Endothelial cell of umbilical vein (primary cell): ENCODE data around the gene TMEM131. TPM values are rescaled to one million over a fixed set of nuclear protein-coding genes. Genes with fewer than 3 reads are reported as not detected.

ENCODE experiments used
- BruUV-seq: library from RNA; stranded (reverse); fragments of 400-500 nt; replicated peaks from 2 replicates; lab custom pipeline; 2021; lab: Mats Ljungman, UMichigan
- CTCF ChIA-PET: fragments of 300-600, 350-600 bp; sonication (Branson Sonifier 250); formaldehyde crosslinking; loops from one replicate; lab custom pipeline; 2021; ENCODE audit warnings: antibody characterized with exemption, inconsistent platforms; lab: Charles Lee
- POLR2A ChIA-PET: fragments of 300-600, 350-600 bp; sonication (Branson Sonifier 250); formaldehyde crosslinking; loops from one replicate; lab custom pipeline; 2021; ENCODE audit warnings: antibody characterized with exemption, inconsistent platforms; lab: Charles Lee
- DNase-seq: peaks from one replicate; pipeline ENCODE4 v3.0.0-alpha.2; 2011; ENCODE audit warnings: low read depth, low spot score
- FAIRE-seq: peaks from 2 replicates; lab custom pipeline; 2011; peaks lifted over from hg19 to GRCh38; lab: Jason Lieb, UNC
- H2AFZ ChIP-seq: 2 replicates; pipeline ENCODE4 v1.6.0; 2012; ENCODE audit warnings: low read depth, low read length, control low read depth, inconsistent platforms
- H3K27ac ChIP-seq: 2 replicates; pipeline ENCODE4 v1.5.1; 2011; ENCODE audit warnings: low read depth, mild to moderate bottlenecking, control low read depth, low read length, moderate library complexity; ENCODE audit not compliant: insufficient read depth
- H3K27me3 ChIP-seq, 2 experiments: 2 replicates each; pipeline versions ENCODE4 v1.6.0 to v1.6.1; 2011; ENCODE audit warnings: low read length in 2 of 2, mixed read lengths in 1 of 2; ENCODE audit not compliant: control insufficient read depth in 2 of 2, insufficient read depth in 2 of 2
- H3K36me3 ChIP-seq, 2 experiments: 2 replicates in 1 of 2; 3 replicates in 1 of 2; pipeline ENCODE4 v1.5.1; 2011; ENCODE audit warnings: low read length in 2 of 2, mild to moderate bottlenecking in 1 of 2, moderate library complexity in 1 of 2; ENCODE audit not compliant: control insufficient read depth in 2 of 2, insufficient read depth in 2 of 2; ENCODE audit errors: extremely low read depth in 1 of 2
- H3K4me1 ChIP-seq: 3 replicates; pipeline ENCODE4 v1.5.1; 2011; ENCODE audit warnings: mild to moderate bottlenecking, low read length; ENCODE audit not compliant: control insufficient read depth, insufficient read depth; ENCODE audit errors: extremely low read depth
- H3K4me2 ChIP-seq: 2 replicates; pipeline ENCODE4 v1.6.1; 2011; ENCODE audit warnings: low read length, control low read depth, mixed read lengths; ENCODE audit not compliant: insufficient read depth
- H3K4me3 ChIP-seq, 3 experiments: fragments of 200-600 bp in 1 of 3; sonication (generic), shearing (Covaris generic) in 1 of 3; replicated peaks in 1 of 3; 2 replicates each; pipeline ENCODE4 v1.5.1; 2011 to 2016; ENCODE audit warnings: control low read depth in 3 of 3, low read length in 3 of 3, mild to moderate bottlenecking in 2 of 3, inconsistent platforms in 1 of 3, low read depth in 1 of 3, moderate library complexity in 1 of 3; ENCODE audit not compliant: insufficient read depth in 1 of 3
- H3K79me2 ChIP-seq: 2 replicates; pipeline ENCODE4 v1.6.0; 2012; ENCODE audit warnings: low read length, inconsistent platforms; ENCODE audit not compliant: control insufficient read depth, insufficient read depth
- H3K9ac ChIP-seq: replicated peaks from 2 replicates; pipeline ENCODE3; 2011; ENCODE audit warnings: low read length, control low read depth; ENCODE audit not compliant: insufficient read depth; ENCODE audit errors: extremely low read depth
- H3K9me1 ChIP-seq: replicated peaks from 3 replicates; pipeline ENCODE4 v1.6.0; 2011; ENCODE audit warnings: mild to moderate bottlenecking, low read length; ENCODE audit not compliant: control insufficient read depth, insufficient read depth; ENCODE audit errors: extremely low read depth
- H3K9me3 ChIP-seq: replicated peaks from 2 replicates; pipeline ENCODE4 v1.5.1; 2012; ENCODE audit warnings: low read length, inconsistent platforms; ENCODE audit not compliant: control insufficient read depth, insufficient read depth
- H4K20me1 ChIP-seq: replicated peaks from 2 replicates; pipeline ENCODE3; 2011; ENCODE audit warnings: mild to moderate bottlenecking, low read length; ENCODE audit not compliant: control insufficient read depth, insufficient read depth; ENCODE audit errors: extremely low read depth
- CTCF ChIP-seq, 2 donors: IDR thresholded peaks; 1 replicate in 1 of 2; 2 replicates in 1 of 2; pipeline ENCODE4 v1.5.1; 2011; ENCODE audit warnings: low read length in 2 of 2, mild to moderate bottlenecking in 2 of 2, moderate library complexity in 2 of 2, control low read depth in 1 of 2, inconsistent platforms in 1 of 2, low read depth in 1 of 2; ENCODE audit not compliant: insufficient read depth in 1 of 2; ENCODE audit errors: extremely low read depth in 1 of 2
- EZH2 ChIP-seq: IDR thresholded peaks from 2 replicates; pipeline ENCODE4 v1.6.1; 2012; ENCODE audit warnings: borderline replicate concordance, low read depth, mild to moderate bottlenecking, moderate library complexity, low read length, inconsistent platforms; ENCODE audit not compliant: severe bottlenecking
- FOS ChIP-seq: IDR thresholded peaks from 2 replicates; pipeline ENCODE4 v1.6.1; 2011; ENCODE audit warnings: mild to moderate bottlenecking, low read length, moderate library complexity, borderline replicate concordance; ENCODE audit not compliant: insufficient read depth
- GATA2 ChIP-seq: IDR thresholded peaks from 2 replicates; pipeline ENCODE4 v1.7.0; 2011; ENCODE audit warnings: low read depth, mild to moderate bottlenecking, moderate library complexity, mixed read lengths, low read length; ENCODE audit not compliant: insufficient read length, insufficient read depth
- JUN ChIP-seq: IDR thresholded peaks from 2 replicates; pipeline ENCODE4 v1.6.1; 2011; ENCODE audit warnings: borderline replicate concordance, low read depth; ENCODE audit not compliant: insufficient read length, insufficient read depth
- MAX ChIP-seq: IDR thresholded peaks from 2 replicates; pipeline ENCODE4 v1.6.1; 2011; ENCODE audit not compliant: insufficient read depth, insufficient read length
- MYC ChIP-seq: IDR thresholded peaks from one replicate; pipeline ENCODE4 v1.6.1; 2011; ENCODE audit warnings: mild to moderate bottlenecking, low read depth, low read length
- POLR2A ChIP-seq: IDR thresholded peaks from 2 replicates; pipeline ENCODE4 v1.6.1; 2012; ENCODE audit warnings: low read depth, mild to moderate bottlenecking, control low read depth, low read length
- POLR2AphosphoS5 ChIP-seq: IDR thresholded peaks from 2 replicates; pipeline ENCODE4 v1.6.1; 2012; ENCODE audit warnings: low read depth, mild to moderate bottlenecking, control low read depth, low read length, moderate library complexity; ENCODE audit not compliant: insufficient read depth
- dilution Hi-C: fragments of 300-500 bp; cut with MboI; formaldehyde crosslinking; loops from one replicate; pipeline ENCODE4 v1.15.0; 2019; ENCODE audit warnings: low sequenced_read_pairs; ENCODE audit not compliant: extremely low pct_ligation_motif_present
- intact Hi-C: fragments of 100-400 bp; cut with micrococcal nuclease; formaldehyde crosslinking; loops from one replicate; pipeline ENCODE4 v1.10.0; 2022
- polyA plus RNA-seq, 4 experiments: library from polyadenylated mRNA; depleted of rRNA in 3 of 4; stranded (reverse) in 3 of 4; unstranded in 1 of 4; fragments of >200 nt; gene quantifications; 2 replicates each; pipeline versions ENCODE4 v1.2.1 to v1.2.3, GENCODE V29; 2011 to 2012; ENCODE audit warnings: missing spikeins in 1 of 4
- total RNA-seq: library from RNA; stranded (reverse); gene quantifications from 2 replicates; pipeline ENCODE4 v1.2.3, GENCODE V29; 2021

TMEM131 gene
- total and polyA plus RNA-seq, 2 donors (not counting 3 experiments of a cell fraction or from before 2014, with no cell fraction given): 12.2 to 28.6 TPM

GRCh38 chr2:97743913-97744312, 251.8 kb downstream of the TMEM131 start:
- no TSS peak for BruUV-seq
- Histone ChIP-seq H3K27ac (no peak overlapping the region), H2AFZ (no peak overlapping the region), H3K4me2 (no peak overlapping the region), H3K4me3 (no peak overlapping the region), H3K9me3 (no peaks in the 10 kb centered on the region), H4K20me1 (no peaks in the 10 kb centered on the region), H3K4me1 (peaks cover 7% of the 10 kb centered on the region), H3K9ac (no peak overlapping the region), H3K36me3 (no peaks in the 10 kb centered on the region), H3K79me2 (no peaks in the 10 kb centered on the region), H3K27me3 (no peaks in the 10 kb centered on the region), H3K9me1 (no peaks in the 10 kb centered on the region)
- DNase-seq (no peak), FAIRE-seq (no peak)
- POLR2A ChIA-PET: no interaction called here
- TF ChIP-seq CTCF (IDR thresholded peaks at IDR 0.05; ENCODE audit: extremely low read depth in 1 of 2, insufficient read depth in 1 of 2, low read depth in 1 of 2, low read length in 2 of 2) (no peak), GATA2 (no peak), MYC (no peak), EZH2 (no peak), FOS (no peak), POLR2AphosphoS5 (no peak), POLR2A (no peak), MAX (no peak), JUN (no peak)
- CTCF ChIA-PET: interaction anchor here (1.1 to 2.7 kb wide), 4 partner anchors 44 to 641 kb away, joined by 3 to 10 read pairs (median 4); no protein-coding TSS in a partner anchor
- intact Hi-C loops (no loop called here), dilution Hi-C loops (no loop called here)
